ENCODE results near the gene B3GNT5. TPM values are rescaled to one million over a fixed set of nuclear protein-coding genes. Genes with fewer than 3 reads are reported as not detected.

Gene B3GNT5
- total and polyA plus RNA-seq, 3 donors from 2014 or later, result 5.9 to 18.3 (median 6.3) TPM

DNA sequence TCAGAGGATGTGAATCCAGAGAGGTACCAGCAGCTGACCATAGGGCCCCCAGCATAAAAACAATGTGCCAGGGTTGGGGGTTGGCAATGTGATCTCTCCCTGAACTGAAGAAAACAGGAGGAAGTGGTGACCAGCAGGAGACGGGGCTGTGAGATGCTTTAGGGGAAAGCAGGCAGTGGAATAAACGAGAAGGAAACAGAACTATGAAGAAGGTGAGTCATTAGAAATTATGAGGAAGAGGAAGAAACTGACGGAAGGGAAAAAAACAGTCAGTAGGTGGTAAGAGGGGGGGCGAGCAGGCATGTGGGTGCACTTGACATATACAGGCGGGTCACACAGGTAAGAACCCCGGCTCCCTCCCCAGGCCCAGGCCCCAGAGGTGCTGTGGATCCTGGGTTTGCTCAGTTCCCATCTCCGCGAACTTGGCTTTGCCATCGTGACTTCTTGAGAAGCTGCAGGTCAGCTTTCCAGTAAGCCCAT is 42.2 kb upstream of the B3GNT5 start:
- 65 to 78% methylated on average over 9 of the region's 9 CpGs for WGBS, 2 donors
- H3K36me3 ChIP-seq (ENCODE audit: low read depth, missing control alignments), result no peaks in the 10 kb centered on the region
- no peaks in the 10 kb centered on the region for H3K27me3 ChIP-seq
- TF ChIP-seq POLR2A (IDR thresholded peaks at IDR 0.05), result no peak
- TF ChIP-seq CTCF (IDR thresholded peaks at IDR 0.05), result no peak
- no peak overlapping the region for H3K4me3 ChIP-seq
- DNase-seq, result no peak
- H3K27ac ChIP-seq, result no peak overlapping the region
- H3K4me1 ChIP-seq, result no peaks in the 10 kb centered on the region
- intact Hi-C loops (cut with DNase I; ENCODE audit: low total_unique reads), result no loop called here
- no peaks in the 10 kb centered on the region for H3K9me3 ChIP-seq

DNA sequence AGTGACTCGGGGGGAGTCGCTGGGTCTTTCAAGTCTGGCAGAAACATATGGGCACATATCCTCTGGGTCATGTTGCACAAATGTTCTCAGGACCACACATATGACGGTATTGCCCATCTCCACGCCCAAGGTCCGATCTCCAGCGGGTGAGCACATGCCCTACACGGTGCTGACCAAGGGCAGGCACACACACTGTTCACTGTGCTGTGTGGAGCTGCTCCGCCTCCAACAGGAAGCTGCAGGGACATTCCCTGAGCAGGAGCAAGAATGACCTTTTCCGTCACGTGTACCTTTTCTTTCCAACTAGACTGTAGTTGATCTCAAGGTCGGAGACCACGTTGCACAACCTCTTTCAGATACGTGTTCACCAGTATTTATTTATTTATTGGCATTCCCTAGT is 41.7 kb upstream of the B3GNT5 start:
- no peaks in the 10 kb centered on the region for H3K36me3 ChIP-seq (ENCODE audit: low read depth, missing control alignments)
- no peaks in the 10 kb centered on the region for H3K27me3 ChIP-seq
- no peak for TF ChIP-seq CTCF (IDR thresholded peaks at IDR 0.05)
- no peak for TF ChIP-seq POLR2A (IDR thresholded peaks at IDR 0.05)
- no peak overlapping the region for H3K4me3 ChIP-seq
- DNase-seq, result no peak
- H3K9me3 ChIP-seq, result no peaks in the 10 kb centered on the region
- H3K4me1 ChIP-seq, result no peaks in the 10 kb centered on the region
- 83 to 93% methylated on average over 11 to 13 of the region's 13 CpGs for WGBS, 2 donors
- intact Hi-C loops (cut with DNase I; ENCODE audit: low total_unique reads), result no loop called here
- no peak overlapping the region for H3K27ac ChIP-seq

- WGBS, 2 donors, result 84 to 88% methylated on average over 12 of the region's 12 CpGs
- intact Hi-C loops (cut with DNase I; ENCODE audit: low total_unique reads), result no loop called here
- H3K9me3 ChIP-seq, result no peaks in the 10 kb centered on the region
- H3K27ac ChIP-seq, result no peak overlapping the region
- DNase-seq, result no peak
- no peak overlapping the region for H3K4me3 ChIP-seq
- H3K4me1 ChIP-seq, result no peaks in the 10 kb centered on the region
- H3K36me3 ChIP-seq (ENCODE audit: low read depth, missing control alignments), result no peaks in the 10 kb centered on the region
- TF ChIP-seq CTCF (IDR thresholded peaks at IDR 0.05) (no peak), POLR2A (IDR thresholded peaks at IDR 0.05) (no peak)
- H3K27me3 ChIP-seq, result no peaks in the 10 kb centered on the region
These were observed 41.0 kb upstream of the B3GNT5 start for GRCh38 chr3:183212096-183212495.

DNA sequence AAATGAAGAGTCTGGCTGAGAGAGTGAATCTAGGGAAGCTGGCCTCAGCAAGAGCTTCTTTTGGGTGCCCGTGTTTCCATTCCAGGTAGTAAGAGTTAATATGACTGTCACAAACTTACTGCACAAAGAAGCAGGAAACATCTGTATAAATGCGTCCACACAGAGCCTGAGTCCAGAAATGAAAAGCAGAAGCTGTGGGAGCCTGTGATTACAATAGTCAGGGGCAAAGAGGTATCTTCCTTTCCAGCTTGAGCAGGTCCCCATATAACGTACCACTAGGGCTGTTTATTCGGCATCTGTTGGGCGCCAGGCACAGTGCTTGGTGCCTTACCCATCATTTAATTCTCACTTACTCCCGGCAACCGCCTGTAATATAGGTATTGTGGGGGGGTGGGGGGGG is 40.5 kb upstream of the B3GNT5 start:
- no peaks in the 10 kb centered on the region for H3K9me3 ChIP-seq
- H3K4me1 ChIP-seq, result no peaks in the 10 kb centered on the region
- TF ChIP-seq POLR2A (IDR thresholded peaks at IDR 0.05) (no peak), CTCF (IDR thresholded peaks at IDR 0.05) (no peak)
- no peak overlapping the region for H3K27ac ChIP-seq
- H3K36me3 ChIP-seq (ENCODE audit: low read depth, missing control alignments), result no peaks in the 10 kb centered on the region
- 79 to 90% methylated on average over 7 of the region's 7 CpGs for WGBS, 2 donors
- intact Hi-C loops (cut with DNase I; ENCODE audit: low total_unique reads), result no loop called here
- H3K4me3 ChIP-seq, result no peak overlapping the region
- no peak for DNase-seq
- no peaks in the 10 kb centered on the region for H3K27me3 ChIP-seq

All from testis (tissue), 3 donors.